Measurements from ENCODE around the gene CORO2A. TPM values are rescaled to one million over a fixed set of nuclear protein-coding genes. Genes with fewer than 3 reads are reported as not detected.

Gene CORO2A
- total and polyA plus RNA-seq, 2 of the 13 experiments (the other 11 are each of a cell fraction or from before 2014, with no cell fraction given): 14.4 to 15.3 TPM

DNA sequence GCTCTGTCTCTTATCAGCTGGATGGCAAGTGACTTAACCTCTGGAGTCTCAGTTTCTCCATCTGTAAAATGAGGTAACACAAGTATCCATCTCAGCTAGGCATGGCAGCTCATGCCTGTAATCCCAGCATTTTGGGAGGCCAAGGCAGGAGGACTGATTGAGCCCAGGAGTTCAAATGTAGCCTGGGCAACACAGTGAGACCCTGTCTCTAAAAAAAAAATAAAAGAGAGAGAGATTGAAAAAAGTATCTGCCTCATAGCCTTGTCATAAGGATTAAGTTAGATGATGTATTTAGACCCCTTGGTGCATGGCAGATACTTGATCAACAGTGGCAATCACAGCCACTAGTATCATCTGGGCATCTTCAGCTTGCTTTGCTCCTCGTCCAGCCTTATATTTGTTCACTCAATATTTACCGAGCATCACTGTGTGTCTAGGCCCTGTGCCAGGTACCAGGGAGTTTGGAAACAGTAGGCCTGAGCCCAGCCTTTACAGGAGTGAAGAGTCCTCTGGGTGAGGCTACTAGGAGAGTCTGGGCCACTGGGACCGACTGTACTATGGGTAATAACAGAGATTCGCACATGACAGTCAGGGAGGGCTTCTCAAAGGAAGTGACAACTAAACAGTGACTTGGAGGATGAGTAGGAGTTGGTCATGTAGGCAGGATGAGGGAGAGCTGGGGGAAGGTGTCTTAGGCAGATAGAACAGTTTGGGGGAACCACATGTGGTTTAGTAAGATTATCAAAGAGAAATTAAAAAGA lies 34.2 kb downstream of the CORO2A start (continued):
- peak; percentile 63 for TF ChIP-seq CEBPG (CRISPR knock-in tag; IDR thresholded peaks at IDR 0.05)
- TF ChIP-seq ZNF207 (IDR thresholded peaks at IDR 0.05; ENCODE audit: borderline replicate concordance): no peak
- TF ChIP-seq ZNF609 (CRISPR knock-in tag; IDR thresholded peaks at IDR 0.05; ENCODE audit: borderline replicate concordance): peak; percentile 52; the same call in 1 of the 2 replicates
- TF ChIP-seq ZNF780A (CRISPR knock-in tag; IDR thresholded peaks at IDR 0.05): 0 out of 2 replicates have a peak, but pooled peaks have one; percentile 53
- TF ChIP-seq ZNF704 (CRISPR knock-in tag; IDR thresholded peaks at IDR 0.05; ENCODE audit: borderline replicate concordance): no peak
- TF ChIP-seq FOXM1 (CRISPR knock-in tag; IDR thresholded peaks at IDR 0.05): no peak
- no peak for TF ChIP-seq ESRRA (CRISPR knock-in tag; IDR thresholded peaks at IDR 0.05; ENCODE audit: low read depth)
- no peak for TF ChIP-seq RBM22 (optimal IDR thresholded peaks at IDR 0.05; ENCODE audit: low read length)
- TF ChIP-seq, protein P1, sequence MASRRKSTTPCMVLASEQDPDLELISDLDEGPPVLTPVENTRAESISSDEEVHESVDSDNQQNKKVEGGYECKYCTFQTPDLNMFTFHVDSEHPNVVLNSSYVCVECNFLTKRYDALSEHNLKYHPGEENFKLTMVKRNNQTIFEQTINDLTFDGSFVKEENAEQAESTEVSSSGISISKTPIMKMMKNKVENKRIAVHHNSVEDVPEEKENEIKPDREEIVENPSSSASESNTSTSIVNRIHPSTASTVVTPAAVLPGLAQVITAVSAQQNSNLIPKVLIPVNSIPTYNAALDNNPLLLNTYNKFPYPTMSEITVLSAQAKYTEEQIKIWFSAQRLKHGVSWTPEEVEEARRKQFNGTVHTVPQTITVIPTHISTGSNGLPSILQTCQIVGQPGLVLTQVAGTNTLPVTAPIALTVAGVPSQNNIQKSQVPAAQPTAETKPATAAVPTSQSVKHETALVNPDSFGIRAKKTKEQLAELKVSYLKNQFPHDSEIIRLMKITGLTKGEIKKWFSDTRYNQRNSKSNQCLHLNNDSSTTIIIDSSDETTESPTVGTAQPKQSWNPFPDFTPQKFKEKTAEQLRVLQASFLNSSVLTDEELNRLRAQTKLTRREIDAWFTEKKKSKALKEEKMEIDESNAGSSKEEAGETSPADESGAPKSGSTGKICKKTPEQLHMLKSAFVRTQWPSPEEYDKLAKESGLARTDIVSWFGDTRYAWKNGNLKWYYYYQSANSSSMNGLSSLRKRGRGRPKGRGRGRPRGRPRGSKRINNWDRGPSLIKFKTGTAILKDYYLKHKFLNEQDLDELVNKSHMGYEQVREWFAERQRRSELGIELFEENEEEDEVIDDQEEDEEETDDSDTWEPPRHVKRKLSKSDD (CRISPR knock-in tag; IDR thresholded peaks at IDR 0.05; ENCODE audit: low read depth): 0 out of 2 replicates have a peak, but pooled peaks have one; percentile 39
- no peak for TF ChIP-seq ZSCAN12 (CRISPR knock-in tag; IDR thresholded peaks at IDR 0.05)
- no peak for TF ChIP-seq SNAI1 (CRISPR knock-in tag; IDR thresholded peaks at IDR 0.05; ENCODE audit: borderline replicate concordance)
- TF ChIP-seq, protein P2, sequence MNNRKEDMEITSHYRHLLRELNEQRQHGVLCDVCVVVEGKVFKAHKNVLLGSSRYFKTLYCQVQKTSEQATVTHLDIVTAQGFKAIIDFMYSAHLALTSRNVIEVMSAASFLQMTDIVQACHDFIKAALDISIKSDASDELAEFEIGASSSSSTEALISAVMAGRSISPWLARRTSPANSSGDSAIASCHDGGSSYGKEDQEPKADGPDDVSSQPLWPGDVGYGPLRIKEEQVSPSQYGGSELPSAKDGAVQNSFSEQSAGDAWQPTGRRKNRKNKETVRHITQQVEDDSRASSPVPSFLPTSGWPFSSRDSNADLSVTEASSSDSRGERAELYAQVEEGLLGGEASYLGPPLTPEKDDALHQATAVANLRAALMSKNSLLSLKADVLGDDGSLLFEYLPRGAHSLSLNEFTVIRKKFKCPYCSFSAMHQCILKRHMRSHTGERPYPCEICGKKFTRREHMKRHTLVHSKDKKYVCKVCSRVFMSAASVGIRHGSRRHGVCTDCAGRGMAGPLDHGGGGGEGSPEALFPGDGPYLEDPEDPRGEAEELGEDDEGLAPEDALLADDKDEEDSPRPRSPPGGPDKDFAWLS (CRISPR knock-in tag; IDR thresholded peaks at IDR 0.05; ENCODE audit: borderline replicate concordance): no peak
- TF ChIP-seq EP300 (IDR thresholded peaks at IDR 0.05; ENCODE audit: low read depth in 2 of 2, low read length in 2 of 2): peak in 1 of 2 experiments; percentile 65; a peak in 1 of 4 replicates
- TF ChIP-seq EP300 (CRISPR knock-in tag; IDR thresholded peaks at IDR 0.05; ENCODE audit: borderline replicate concordance): peak; percentile 60; the same call in 1 of the 2 replicates
- TF ChIP-seq, protein P3, sequence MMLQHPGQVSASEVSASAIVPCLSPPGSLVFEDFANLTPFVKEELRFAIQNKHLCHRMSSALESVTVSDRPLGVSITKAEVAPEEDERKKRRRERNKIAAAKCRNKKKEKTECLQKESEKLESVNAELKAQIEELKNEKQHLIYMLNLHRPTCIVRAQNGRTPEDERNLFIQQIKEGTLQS (CRISPR knock-in tag; IDR thresholded peaks at IDR 0.05): no peak
- no peak for TF ChIP-seq EEA1 (CRISPR knock-in tag; IDR thresholded peaks at IDR 0.05; ENCODE audit: borderline replicate concordance)

Data from HepG2 (cell line).